ENCODE measurements around the gene MYBPC1. TPM values are rescaled to one million over a fixed set of nuclear protein-coding genes. Genes with fewer than 3 reads are reported as not detected.

MYBPC1 gene
- total and polyA plus RNA-seq, 2 of the 13 experiments (the other 11 are each of a cell fraction or from before 2014, with no cell fraction given) = 0.31 to 0.53 TPM

DNA sequence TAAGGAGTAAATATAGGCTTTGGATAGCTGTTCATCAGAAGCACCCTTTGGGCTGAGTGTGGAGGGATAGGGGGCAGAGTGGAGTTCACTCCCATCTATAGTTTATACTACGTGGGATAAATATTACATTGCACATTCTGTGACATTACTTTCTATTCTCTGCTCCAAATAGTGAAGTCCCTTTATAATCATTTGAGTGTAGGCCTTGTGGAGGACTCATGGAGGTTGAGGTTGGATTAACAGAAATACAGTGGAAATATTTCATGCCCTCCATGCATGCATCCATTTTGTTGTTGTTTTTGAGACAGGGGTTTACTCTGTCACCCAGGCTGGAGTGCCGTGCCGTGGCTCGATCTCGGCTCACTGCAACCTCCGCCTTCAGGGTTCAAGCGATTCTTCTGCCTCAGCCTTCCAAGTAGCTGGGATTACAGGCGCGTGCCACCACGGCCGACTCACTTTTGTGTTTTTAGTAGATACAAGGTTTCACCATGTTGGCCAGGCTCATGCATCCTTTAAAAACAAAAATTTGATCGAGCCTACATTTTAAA lies 104.1 kb downstream of the MYBPC1 start (continued):
- TF ChIP-seq ZNF513 (CRISPR knock-in tag; conservative IDR thresholded peaks at IDR 0.05) (no peak), ZSCAN25 (CRISPR knock-in tag; IDR thresholded peaks at IDR 0.05) (no peak), SYNCRIP (IDR thresholded peaks at IDR 0.05; ENCODE audit: insufficient read depth, low read depth, low read length) (no peak), RAD21 (CRISPR knock-in tag; IDR thresholded peaks at IDR 0.05) (no peak), RFXAP (CRISPR knock-in tag; IDR thresholded peaks at IDR 0.05; ENCODE audit: borderline replicate concordance) (no peak), ZNF891 (CRISPR knock-in tag; IDR thresholded peaks at IDR 0.05) (no peak), ZNF276 (CRISPR knock-in tag; IDR thresholded peaks at IDR 0.05; ENCODE audit: low read depth) (no peak), ZNF512B (CRISPR knock-in tag; IDR thresholded peaks at IDR 0.05; ENCODE audit: borderline replicate concordance) (no peak), ZNF430 (CRISPR knock-in tag; IDR thresholded peaks at IDR 0.05) (no peak), GABPB1 (CRISPR knock-in tag; IDR thresholded peaks at IDR 0.05) (no peak), RFXANK (CRISPR knock-in tag; IDR thresholded peaks at IDR 0.05) (no peak)
- TF ChIP-seq, protein P1, sequence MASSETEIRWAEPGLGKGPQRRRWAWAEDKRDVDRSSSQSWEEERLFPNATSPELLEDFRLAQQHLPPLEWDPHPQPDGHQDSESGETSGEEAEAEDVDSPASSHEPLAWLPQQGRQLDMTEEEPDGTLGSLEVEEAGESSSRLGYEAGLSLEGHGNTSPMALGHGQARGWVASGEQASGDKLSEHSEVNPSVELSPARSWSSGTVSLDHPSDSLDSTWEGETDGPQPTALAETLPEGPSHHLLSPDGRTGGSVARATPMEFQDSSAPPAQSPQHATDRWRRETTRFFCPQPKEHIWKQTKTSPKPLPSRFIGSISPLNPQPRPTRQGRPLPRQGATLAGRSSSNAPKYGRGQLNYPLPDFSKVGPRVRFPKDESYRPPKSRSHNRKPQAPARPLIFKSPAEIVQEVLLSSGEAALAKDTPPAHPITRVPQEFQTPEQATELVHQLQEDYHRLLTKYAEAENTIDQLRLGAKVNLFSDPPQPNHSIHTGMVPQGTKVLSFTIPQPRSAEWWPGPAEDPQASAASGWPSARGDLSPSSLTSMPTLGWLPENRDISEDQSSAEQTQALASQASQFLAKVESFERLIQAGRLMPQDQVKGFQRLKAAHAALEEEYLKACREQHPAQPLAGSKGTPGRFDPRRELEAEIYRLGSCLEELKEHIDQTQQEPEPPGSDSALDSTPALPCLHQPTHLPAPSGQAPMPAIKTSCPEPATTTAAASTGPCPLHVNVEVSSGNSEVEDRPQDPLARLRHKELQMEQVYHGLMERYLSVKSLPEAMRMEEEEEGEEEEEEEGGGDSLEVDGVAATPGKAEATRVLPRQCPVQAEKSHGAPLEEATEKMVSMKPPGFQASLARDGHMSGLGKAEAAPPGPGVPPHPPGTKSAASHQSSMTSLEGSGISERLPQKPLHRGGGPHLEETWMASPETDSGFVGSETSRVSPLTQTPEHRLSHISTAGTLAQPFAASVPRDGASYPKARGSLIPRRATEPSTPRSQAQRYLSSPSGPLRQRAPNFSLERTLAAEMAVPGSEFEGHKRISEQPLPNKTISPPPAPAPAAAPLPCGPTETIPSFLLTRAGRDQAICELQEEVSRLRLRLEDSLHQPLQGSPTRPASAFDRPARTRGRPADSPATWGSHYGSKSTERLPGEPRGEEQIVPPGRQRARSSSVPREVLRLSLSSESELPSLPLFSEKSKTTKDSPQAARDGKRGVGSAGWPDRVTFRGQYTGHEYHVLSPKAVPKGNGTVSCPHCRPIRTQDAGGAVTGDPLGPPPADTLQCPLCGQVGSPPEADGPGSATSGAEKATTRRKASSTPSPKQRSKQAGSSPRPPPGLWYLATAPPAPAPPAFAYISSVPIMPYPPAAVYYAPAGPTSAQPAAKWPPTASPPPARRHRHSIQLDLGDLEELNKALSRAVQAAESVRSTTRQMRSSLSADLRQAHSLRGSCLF (CRISPR knock-in tag; IDR thresholded peaks at IDR 0.05; ENCODE audit: borderline replicate concordance) = no peak
- TF ChIP-seq, protein P2, sequence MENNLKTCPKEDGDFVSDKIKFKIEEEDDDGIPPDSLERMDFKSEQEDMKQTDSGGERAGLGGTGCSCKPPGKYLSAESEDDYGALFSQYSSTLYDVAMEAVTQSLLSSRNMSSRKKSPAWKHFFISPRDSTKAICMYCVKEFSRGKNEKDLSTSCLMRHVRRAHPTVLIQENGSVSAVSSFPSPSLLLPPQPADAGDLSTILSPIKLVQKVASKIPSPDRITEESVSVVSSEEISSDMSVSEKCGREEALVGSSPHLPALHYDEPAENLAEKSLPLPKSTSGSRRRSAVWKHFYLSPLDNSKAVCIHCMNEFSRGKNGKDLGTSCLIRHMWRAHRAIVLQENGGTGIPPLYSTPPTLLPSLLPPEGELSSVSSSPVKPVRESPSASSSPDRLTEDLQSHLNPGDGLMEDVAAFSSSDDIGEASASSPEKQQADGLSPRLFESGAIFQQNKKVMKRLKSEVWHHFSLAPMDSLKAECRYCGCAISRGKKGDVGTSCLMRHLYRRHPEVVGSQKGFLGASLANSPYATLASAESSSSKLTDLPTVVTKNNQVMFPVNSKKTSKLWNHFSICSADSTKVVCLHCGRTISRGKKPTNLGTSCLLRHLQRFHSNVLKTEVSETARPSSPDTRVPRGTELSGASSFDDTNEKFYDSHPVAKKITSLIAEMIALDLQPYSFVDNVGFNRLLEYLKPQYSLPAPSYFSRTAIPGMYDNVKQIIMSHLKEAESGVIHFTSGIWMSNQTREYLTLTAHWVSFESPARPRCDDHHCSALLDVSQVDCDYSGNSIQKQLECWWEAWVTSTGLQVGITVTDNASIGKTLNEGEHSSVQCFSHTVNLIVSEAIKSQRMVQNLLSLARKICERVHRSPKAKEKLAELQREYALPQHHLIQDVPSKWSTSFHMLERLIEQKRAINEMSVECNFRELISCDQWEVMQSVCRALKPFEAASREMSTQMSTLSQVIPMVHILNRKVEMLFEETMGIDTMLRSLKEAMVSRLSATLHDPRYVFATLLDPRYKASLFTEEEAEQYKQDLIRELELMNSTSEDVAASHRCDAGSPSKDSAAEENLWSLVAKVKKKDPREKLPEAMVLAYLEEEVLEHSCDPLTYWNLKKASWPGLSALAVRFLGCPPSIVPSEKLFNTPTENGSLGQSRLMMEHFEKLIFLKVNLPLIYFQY (CRISPR knock-in tag; IDR thresholded peaks at IDR 0.05; ENCODE audit: borderline replicate concordance) = no peak
